ENCODE results near the gene ASRGL1.

The ASRGL1 gene

DNA sequence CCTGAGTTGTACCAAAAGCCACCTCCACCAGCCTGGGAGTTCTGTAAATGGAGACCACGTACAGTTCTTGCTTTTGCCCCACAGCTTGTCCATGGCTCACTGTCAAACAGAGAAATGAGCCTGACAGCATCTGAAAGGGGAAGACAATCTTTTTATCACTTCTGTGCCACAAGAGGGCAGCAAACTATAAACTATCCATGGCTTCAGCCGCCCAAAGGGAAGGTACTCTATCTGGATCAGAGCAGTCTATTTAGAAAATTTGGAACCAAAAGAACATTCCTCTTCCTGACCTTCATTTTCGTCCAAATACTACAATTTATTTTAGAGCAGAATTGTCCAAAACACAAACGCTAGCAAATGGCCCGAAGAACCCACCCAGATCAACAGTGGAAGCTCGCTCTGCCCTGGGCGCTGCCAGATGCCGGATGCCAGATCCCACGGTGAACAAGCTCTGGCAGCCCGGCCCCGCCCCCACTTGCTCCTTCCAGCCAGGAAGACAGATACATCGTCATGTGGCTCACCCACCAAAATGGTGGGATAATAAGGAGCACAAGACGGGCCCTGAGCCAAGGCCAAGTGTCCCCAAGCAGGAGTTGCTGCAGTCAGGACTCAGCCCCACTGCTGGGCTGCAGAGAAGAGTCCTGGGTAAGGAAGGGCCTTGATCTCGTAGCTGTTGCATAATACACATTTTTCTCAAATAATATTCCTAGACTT lies 57.7 kb downstream of the ASRGL1 start:
- no peaks in the 10 kb centered on the region for H3K9me3 Mint-ChIP-seq
- H3K27me3 Mint-ChIP-seq (ENCODE audit: low read depth, poor library complexity): peaks cover 12% of the 10 kb centered on the region
- TF ChIP-seq CTCF (IDR thresholded peaks at IDR 0.05): peak; percentile 73
- no peak overlapping the region for H3K27ac Mint-ChIP-seq
- H3K4me1 Mint-ChIP-seq: peaks cover 46% of the 10 kb centered on the region
- no peaks in the 10 kb centered on the region for H3K36me3 Mint-ChIP-seq (ENCODE audit: low read depth)
- DNase-seq: peak; percentile 80
- H3K4me3 Mint-ChIP-seq: peak overlapping the region; percentile 75

- H3K36me3 Mint-ChIP-seq (ENCODE audit: low read depth): no peaks in the 10 kb centered on the region
- H3K27ac Mint-ChIP-seq: no peak overlapping the region
- H3K9me3 Mint-ChIP-seq: no peaks in the 10 kb centered on the region
- no peak for TF ChIP-seq CTCF (IDR thresholded peaks at IDR 0.05)
- no peak overlapping the region for H3K4me3 Mint-ChIP-seq
- DNase-seq: no peak
- H3K4me1 Mint-ChIP-seq: peaks cover 55% of the 10 kb centered on the region
- H3K27me3 Mint-ChIP-seq (ENCODE audit: low read depth, poor library complexity): peaks cover 12% of the 10 kb centered on the region
These were observed 58.8 kb downstream of the ASRGL1 start for GRCh38 chr11:62395885-62396551.

GRCh38 chr11:62398011-62398994 lies 61.1 kb downstream of the ASRGL1 start:
- H3K4me3 Mint-ChIP-seq: no peak overlapping the region
- H3K4me1 Mint-ChIP-seq: peaks cover 75% of the 10 kb centered on the region
- no peaks in the 10 kb centered on the region for H3K36me3 Mint-ChIP-seq (ENCODE audit: low read depth)
- no peak for TF ChIP-seq CTCF (IDR thresholded peaks at IDR 0.05)
- H3K27ac Mint-ChIP-seq: no peak overlapping the region
- DNase-seq: peak; percentile 33
- H3K27me3 Mint-ChIP-seq (ENCODE audit: low read depth, poor library complexity): peaks cover 11% of the 10 kb centered on the region
- no peaks in the 10 kb centered on the region for H3K9me3 Mint-ChIP-seq

DNA sequence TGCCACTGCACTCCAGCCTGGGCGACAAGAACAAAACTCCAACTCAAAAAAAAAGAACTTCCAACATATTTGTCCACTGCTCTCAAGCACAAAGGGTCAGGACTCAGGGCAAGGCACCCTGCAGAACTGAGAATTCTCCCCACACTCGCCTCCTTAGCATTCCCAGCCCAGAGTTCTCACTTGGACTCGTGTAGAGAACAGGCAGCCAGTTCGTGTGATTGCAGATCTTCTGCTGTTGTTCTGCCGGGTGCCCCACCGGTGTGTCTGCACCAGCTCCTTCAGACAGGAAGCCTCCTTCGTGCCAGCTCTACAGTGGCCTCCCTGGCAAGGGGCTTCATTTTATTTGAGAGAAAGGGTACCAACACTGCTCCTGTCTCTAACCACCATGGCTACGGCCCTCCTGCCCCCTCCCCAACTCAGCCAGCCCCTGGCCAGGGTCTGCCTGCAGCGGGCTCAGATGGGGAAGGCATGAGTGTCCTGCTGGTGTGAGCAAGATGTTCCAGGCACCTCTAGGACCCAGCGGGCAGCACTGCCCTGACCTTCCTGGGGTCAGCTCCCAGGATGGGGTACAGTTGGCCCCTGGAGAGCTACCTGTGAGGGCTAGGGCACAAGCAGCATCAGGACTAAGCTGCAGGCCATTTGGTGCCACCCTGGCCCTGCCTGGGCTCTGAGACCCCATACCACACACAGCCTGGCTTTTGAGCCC lies 62.1 kb downstream of the ASRGL1 start:
- DNase-seq: no peak
- TF ChIP-seq CTCF (IDR thresholded peaks at IDR 0.05): no peak
- H3K36me3 Mint-ChIP-seq (ENCODE audit: low read depth): no peaks in the 10 kb centered on the region
- no peak overlapping the region for H3K27ac Mint-ChIP-seq
- H3K4me3 Mint-ChIP-seq: peak overlapping the region; percentile 25
- H3K9me3 Mint-ChIP-seq: no peaks in the 10 kb centered on the region
- peaks cover 74% of the 10 kb centered on the region for H3K4me1 Mint-ChIP-seq
- H3K27me3 Mint-ChIP-seq (ENCODE audit: low read depth, poor library complexity): peaks cover 9% of the 10 kb centered on the region

GRCh38 chr11:62399878-62400266 lies 62.6 kb downstream of the ASRGL1 start:
- Mint-ChIP-seq H3K9me3 (no peaks in the 10 kb centered on the region), H3K27me3 (ENCODE audit: low read depth, poor library complexity) (peaks cover 12% of the 10 kb centered on the region), H3K4me3 (peak overlapping the region; percentile 25), H3K4me1 (peaks cover 71% of the 10 kb centered on the region), H3K27ac (no peak overlapping the region), H3K36me3 (ENCODE audit: low read depth) (no peaks in the 10 kb centered on the region)
- no peak for DNase-seq
- TF ChIP-seq CTCF (IDR thresholded peaks at IDR 0.05): no peak
